Natural killer cell (primary cell): Measurements from ENCODE around the gene CFAP61. TPM values are rescaled to one million over a fixed set of nuclear protein-coding genes. Genes with fewer than 3 reads are reported as not detected.
"Not testable (repeated sequence)": the region's sequence is repeated elsewhere in the genome, so short reads cannot be mapped to it uniquely, and the experiment has no call there.

Source experiments
- ATAC-seq, 3 donors: fragments of 150-1000 bp in 2 of 3; fragments of 200-7000 bp in 1 of 3; cut with Tn5 transposase; 1 replicate in 1 of 3; 2 replicates in 2 of 3; pipeline ENCODE4 v1.10.0; 2021; ENCODE audit warnings: mild to moderate bottlenecking in 2 of 3, moderate library complexity in 2 of 3
- DNase-seq, 2 donors: peaks; one replicate each; pipeline versions ENCODE4 v3.0.0 to v3.0.0-alpha.2; 2013 to 2021; ENCODE audit warnings: mixed read lengths in 1 of 2
- H3K27ac ChIP-seq: one replicate; pipeline ENCODE4 v1.5.1; 2013; ENCODE audit warnings: mild to moderate bottlenecking, low read length
- H3K27me3 ChIP-seq: one replicate; pipeline ENCODE4 v1.6.1; 2013; ENCODE audit warnings: low read length; ENCODE audit not compliant: control insufficient read depth, insufficient read depth
- H3K36me3 ChIP-seq: one replicate; pipeline ENCODE4 v1.6.1; 2013; ENCODE audit warnings: low read length; ENCODE audit not compliant: control insufficient read depth, insufficient read depth
- H3K4me1 ChIP-seq: one replicate; pipeline ENCODE4 v1.6.1; 2013; ENCODE audit warnings: low read length; ENCODE audit not compliant: control insufficient read depth, insufficient read depth
- H3K4me3 ChIP-seq: one replicate; pipeline ENCODE4 v1.5.1; 2013; ENCODE audit warnings: low read length
- H3K9me3 ChIP-seq: one replicate; pipeline ENCODE4 v1.6.1; 2013; ENCODE audit warnings: low read length; ENCODE audit not compliant: control insufficient read depth, insufficient read depth
- H3K27ac Mint-ChIP-seq, 2 donors: one replicate each; pipeline ENCODE4 v1.8.0; 2022; ENCODE audit warnings: mild to moderate bottlenecking in 2 of 2, mixed read lengths in 2 of 2, moderate library complexity in 1 of 2
- H3K27me3 Mint-ChIP-seq, 2 donors: one replicate each; pipeline ENCODE4 v1.8.0; 2022; ENCODE audit warnings: low read depth in 2 of 2, mixed read lengths in 2 of 2
- H3K36me3 Mint-ChIP-seq: one replicate; pipeline ENCODE4 v1.8.0; 2022; ENCODE audit warnings: mixed read lengths
- H3K4me1 Mint-ChIP-seq, 2 donors: one replicate each; pipeline ENCODE4 v1.8.0; 2022; ENCODE audit warnings: mixed read lengths in 2 of 2
- H3K4me3 Mint-ChIP-seq: one replicate; pipeline ENCODE4 v1.8.0; 2022; ENCODE audit warnings: mild to moderate bottlenecking, moderate library complexity, mixed read lengths
- H3K9me3 Mint-ChIP-seq, 2 donors: one replicate each; pipeline ENCODE4 v1.8.0; 2022; ENCODE audit warnings: mixed read lengths in 2 of 2
- WGBS: methylation state at CpG from one replicate; pipeline ENCODE4 v1.1.7; 2013; ENCODE audit warnings: missing lambda C conversion rate; ENCODE audit not compliant: insufficient coverage; 5-methylcytosine and 5-hydroxymethylcytosine counted together
- intact Hi-C: fragments of 100-400 bp; cut with micrococcal nuclease; formaldehyde crosslinking; loops from one replicate; pipeline ENCODE4 v1.14.2; 2022
- total RNA-seq, 4 donors: library from RNA; stranded (reverse); fragments of 120-200 nt in 1 of 4; gene quantifications; one replicate each; pipeline versions ENCODE4 v1.2.3 to v1.2.4, GENCODE V29; 2013 to 2022
- TF ChIP-seq, protein P1 (sequence below): fragments of 200-600 bp; IDR thresholded peaks from one replicate; pipeline ENCODE4 v1.8.0; 2022; ENCODE audit warnings: antibody characterized with exemption

CFAP61 gene
- total RNA-seq, 3 donors from 2014 or later (not counting 1 experiment from before 2014, with no cell fraction given) = 1.0 to 2.1 (median 1.3) TPM

DNA sequence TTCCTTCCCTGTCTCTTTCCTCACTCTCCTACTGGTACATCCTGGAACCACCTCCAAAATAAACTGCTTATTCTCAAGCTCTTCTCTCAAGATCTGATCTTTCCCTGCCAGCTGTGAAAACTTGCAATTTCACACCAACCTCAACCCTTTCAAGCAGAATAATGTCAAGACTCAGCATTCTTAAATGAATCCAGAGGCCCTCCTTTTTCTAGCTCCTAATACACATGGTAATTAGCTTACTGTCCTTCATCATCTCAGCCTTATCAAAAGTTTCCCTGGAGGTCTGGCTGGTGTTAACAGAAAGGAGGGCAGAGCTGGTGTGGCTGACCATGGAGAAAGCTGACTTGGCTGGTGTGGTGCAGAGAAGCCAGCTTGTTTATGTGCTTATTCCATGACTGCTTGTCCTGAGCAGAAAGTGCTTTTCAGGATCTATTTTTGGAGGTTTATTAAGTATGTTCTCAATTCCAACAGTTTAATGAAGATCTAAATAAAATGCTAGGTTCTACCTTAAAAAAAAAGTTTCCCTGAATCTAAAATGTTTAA lies 50.5 kb downstream of the CFAP61 start:
- Mint-ChIP-seq H3K27ac (no peak overlapping the region), H3K27me3 (peaks cover 0 to 6% of the 10 kb centered on the region in 2 donors), H3K4me3 (no peak overlapping the region), H3K36me3 (no peaks in the 10 kb centered on the region), H3K9me3 (no peaks in the 10 kb centered on the region), H3K4me1 (no peaks in the 10 kb centered on the region)
- Histone ChIP-seq H3K9me3 (no peaks in the 10 kb centered on the region), H3K27ac (no peak overlapping the region), H3K4me3 (no peak overlapping the region), H3K4me1 (no peaks in the 10 kb centered on the region), H3K36me3 (no peaks in the 10 kb centered on the region), H3K27me3 (no peaks in the 10 kb centered on the region)
- no peak for DNase-seq
- no peak for ATAC-seq
- TF ChIP-seq, protein P1, sequence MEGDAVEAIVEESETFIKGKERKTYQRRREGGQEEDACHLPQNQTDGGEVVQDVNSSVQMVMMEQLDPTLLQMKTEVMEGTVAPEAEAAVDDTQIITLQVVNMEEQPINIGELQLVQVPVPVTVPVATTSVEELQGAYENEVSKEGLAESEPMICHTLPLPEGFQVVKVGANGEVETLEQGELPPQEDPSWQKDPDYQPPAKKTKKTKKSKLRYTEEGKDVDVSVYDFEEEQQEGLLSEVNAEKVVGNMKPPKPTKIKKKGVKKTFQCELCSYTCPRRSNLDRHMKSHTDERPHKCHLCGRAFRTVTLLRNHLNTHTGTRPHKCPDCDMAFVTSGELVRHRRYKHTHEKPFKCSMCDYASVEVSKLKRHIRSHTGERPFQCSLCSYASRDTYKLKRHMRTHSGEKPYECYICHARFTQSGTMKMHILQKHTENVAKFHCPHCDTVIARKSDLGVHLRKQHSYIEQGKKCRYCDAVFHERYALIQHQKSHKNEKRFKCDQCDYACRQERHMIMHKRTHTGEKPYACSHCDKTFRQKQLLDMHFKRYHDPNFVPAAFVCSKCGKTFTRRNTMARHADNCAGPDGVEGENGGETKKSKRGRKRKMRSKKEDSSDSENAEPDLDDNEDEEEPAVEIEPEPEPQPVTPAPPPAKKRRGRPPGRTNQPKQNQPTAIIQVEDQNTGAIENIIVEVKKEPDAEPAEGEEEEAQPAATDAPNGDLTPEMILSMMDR = no peak
- intact Hi-C loops = no loop called here

DNA sequence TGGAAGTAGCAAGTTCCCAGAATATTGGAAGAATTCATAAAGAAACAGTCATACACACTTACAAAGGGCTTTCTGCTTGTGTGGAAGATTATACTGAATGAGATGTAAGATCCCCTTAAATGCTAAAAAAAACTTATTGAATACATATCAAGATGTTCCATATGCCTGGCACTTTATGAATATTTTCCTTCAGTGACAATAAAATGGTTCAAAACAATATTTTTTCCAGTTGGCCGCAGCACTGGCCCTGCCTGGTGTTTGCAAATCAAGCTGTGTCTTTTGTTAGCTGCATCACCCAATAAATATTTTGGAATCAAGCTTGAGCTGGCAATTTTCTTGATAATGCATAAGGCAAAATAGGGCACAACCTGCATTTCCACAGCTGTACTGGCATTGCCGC lies 51.2 kb downstream of the CFAP61 start:
- H3K4me3 Mint-ChIP-seq = no peak overlapping the region
- 96% methylated on average over 2 of the region's 2 CpGs for WGBS
- TF ChIP-seq, protein P1 = no peak
- peaks cover 0 to 6% of the 10 kb centered on the region in 2 donors for H3K27me3 Mint-ChIP-seq
- no peak for DNase-seq
- Histone ChIP-seq H3K9me3 (no peaks in the 10 kb centered on the region), H3K4me1 (no peaks in the 10 kb centered on the region), H3K4me3 (no peak overlapping the region), H3K27me3 (no peaks in the 10 kb centered on the region), H3K36me3 (no peaks in the 10 kb centered on the region), H3K27ac (no peak overlapping the region)
- H3K9me3 Mint-ChIP-seq = no peaks in the 10 kb centered on the region
- ATAC-seq = no peak
- no peaks in the 10 kb centered on the region for H3K4me1 Mint-ChIP-seq
- H3K27ac Mint-ChIP-seq = no peak overlapping the region
- H3K36me3 Mint-ChIP-seq = no peaks in the 10 kb centered on the region
- intact Hi-C loops = no loop called here

DNA sequence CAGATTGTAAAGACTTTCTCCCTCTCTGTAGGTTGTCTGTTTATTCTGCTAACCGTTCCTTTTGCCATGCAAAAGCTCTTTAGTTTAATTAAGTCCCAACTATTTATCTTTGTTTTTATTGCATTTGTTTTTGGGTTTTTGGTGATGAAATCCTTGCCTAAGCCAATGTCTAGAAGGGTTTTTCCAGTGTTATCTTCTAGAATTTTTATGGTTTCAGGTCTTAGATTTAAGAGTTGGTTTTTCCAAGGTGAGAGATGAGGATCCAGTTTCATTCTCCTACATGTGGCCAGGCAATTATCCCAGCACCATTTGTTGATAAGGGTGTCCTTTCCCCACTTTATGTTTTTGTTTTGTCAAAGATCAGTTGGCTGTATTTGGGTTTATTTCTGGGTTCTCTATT lies 70.9 kb downstream of the CFAP61 start:
- Mint-ChIP-seq H3K36me3 (peaks cover 23% of the 10 kb centered on the region), H3K27me3 (peaks cover 5 to 16% of the 10 kb centered on the region in 2 donors), H3K9me3 (peaks cover 10 to 13% of the 10 kb centered on the region in 2 donors)
- H3K4me1 ChIP-seq, DNase-seq, H3K4me1 Mint-ChIP-seq, H3K27me3 ChIP-seq, H3K4me3 Mint-ChIP-seq, ATAC-seq, H3K36me3 ChIP-seq, H3K4me3 ChIP-seq, H3K27ac Mint-ChIP-seq, intact Hi-C loops, H3K27ac ChIP-seq: not testable (repeated sequence)
- WGBS = no CpG with 5 or more reads among the region's 1 CpG
- peaks cover 12% of the 10 kb centered on the region for H3K9me3 ChIP-seq

DNA sequence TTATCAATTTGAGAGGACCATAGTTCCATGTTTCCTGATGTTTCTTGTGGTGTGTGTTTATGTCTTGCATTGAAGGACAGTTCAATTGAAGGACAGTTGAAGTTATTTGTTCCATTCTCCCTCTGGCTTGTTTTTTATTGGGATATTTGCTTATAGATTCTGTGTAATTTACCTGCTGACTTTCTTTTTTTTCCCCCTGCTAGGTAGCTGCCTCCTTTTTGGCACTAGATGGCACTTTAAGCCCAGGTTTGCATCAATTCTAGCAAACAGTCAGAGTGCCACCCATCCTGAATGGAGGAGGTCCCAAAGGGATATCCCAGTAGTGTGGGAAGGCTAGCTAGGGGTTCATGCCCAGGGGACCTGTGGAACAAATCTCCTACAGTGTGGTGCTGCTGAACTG lies 78.1 kb downstream of the CFAP61 start:
- H3K27ac Mint-ChIP-seq = peak overlapping the region in 1 of 2 donors; percentile 43
- peak in 1 of 2 donors; percentile 13 for DNase-seq

More for the DNA sequence above, 78.1 kb downstream of the CFAP61 start:
- H3K9me3 Mint-ChIP-seq = peaks cover 6 to 14% of the 10 kb centered on the region in 2 donors
- Histone ChIP-seq H3K27ac (no peak overlapping the region), H3K36me3 (no peaks in the 10 kb centered on the region), H3K4me3 (no peak overlapping the region), H3K4me1 (peaks cover 4% of the 10 kb centered on the region), H3K9me3 (peaks cover 25% of the 10 kb centered on the region), H3K27me3 (no peaks in the 10 kb centered on the region)
- ATAC-seq = peak; percentile 32 to 69 (median 50)
- TF ChIP-seq, protein P1 = peak; percentile 57
- peaks cover 35% of the 10 kb centered on the region for H3K36me3 Mint-ChIP-seq
- H3K27me3 Mint-ChIP-seq = peaks cover 4 to 16% of the 10 kb centered on the region in 2 donors
- H3K4me3 Mint-ChIP-seq = no peak overlapping the region
- H3K4me1 Mint-ChIP-seq = peaks cover 0 to 5% of the 10 kb centered on the region in 2 donors
- intact Hi-C loops = loop anchor here (1.0 to 5.0 kb wide), 3 partner anchors 87 to 697 kb away; no protein-coding TSS in a partner anchor
